ENCODE measurements around the gene CDKL1.
A peak's percentile ranks its signal among the peaks of the same experiment; 100 is the strongest.

GRCh38 chr14:50335389-50335788 lies 61.3 kb downstream of the CDKL1 start:
- TF ChIP-seq EP300 (IDR thresholded peaks at IDR 0.05) (no peak), CTCF (IDR thresholded peaks at IDR 0.05) (no peak), POLR2A (IDR thresholded peaks at IDR 0.05; ENCODE audit: low read depth) (no peak), POLR2AphosphoS5 (IDR thresholded peaks at IDR 0.05) (peak; percentile 18 to 59)
